ENCODE results near the gene PAX7.

- TF ChIP-seq CTCF (IDR thresholded peaks at IDR 0.05; ENCODE audit: low read depth, low read length) (no peak), EZH2phosphoT487 (IDR thresholded peaks at IDR 0.05; ENCODE audit: low read depth) (no peak)
These were observed 37.4 kb downstream of the PAX7 start for GRCh38 chr1:18668046-18668445.
